Measurements from ENCODE around the gene TMEM119.
A peak's percentile ranks its signal among the peaks of the same experiment; 100 is the strongest.

The TMEM119 gene

DNA sequence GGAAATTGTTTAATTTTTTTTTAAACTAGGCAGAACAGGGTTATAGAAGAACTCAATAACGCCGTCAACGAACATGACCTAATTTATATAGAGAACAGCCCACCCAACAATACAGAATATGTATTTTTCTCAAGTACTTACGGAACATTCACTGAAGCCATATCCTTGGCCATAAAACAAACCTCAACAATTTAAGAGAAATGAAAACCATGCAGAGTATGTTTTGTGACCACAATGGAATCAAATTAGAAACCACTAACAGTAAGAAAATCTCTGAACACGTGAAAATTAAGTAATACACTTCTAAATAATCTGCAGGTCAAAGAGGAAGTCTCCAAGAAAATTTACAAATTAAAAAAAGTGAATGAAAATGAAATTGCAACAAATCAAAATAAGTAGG is 46.3 kb downstream of the TMEM119 start:
- Histone ChIP-seq H3K27me3 (ENCODE audit: insufficient read depth, poor library complexity, severe bottlenecking) (no peaks in the 10 kb centered on the region), H3K27ac (replicated peaks) (no peak overlapping the region), H3K4me3 (replicated peaks; ENCODE audit: insufficient read depth, low read length) (no peak overlapping the region)
- DNase-seq (ENCODE audit: low read depth in 1 of 2, low spot score in 1 of 2): no peak
- TF ChIP-seq GABPA (IDR thresholded peaks at IDR 0.05; ENCODE audit: low read depth) (no peak), POLR2AphosphoS5 (IDR thresholded peaks at IDR 0.05; ENCODE audit: low read depth) (no peak), SPI1 (IDR thresholded peaks at IDR 0.05; ENCODE audit: borderline replicate concordance, low read depth) (peak; percentile 22; the same call in 1 of the 2 replicates)
- TF ChIP-seq, protein P1, sequence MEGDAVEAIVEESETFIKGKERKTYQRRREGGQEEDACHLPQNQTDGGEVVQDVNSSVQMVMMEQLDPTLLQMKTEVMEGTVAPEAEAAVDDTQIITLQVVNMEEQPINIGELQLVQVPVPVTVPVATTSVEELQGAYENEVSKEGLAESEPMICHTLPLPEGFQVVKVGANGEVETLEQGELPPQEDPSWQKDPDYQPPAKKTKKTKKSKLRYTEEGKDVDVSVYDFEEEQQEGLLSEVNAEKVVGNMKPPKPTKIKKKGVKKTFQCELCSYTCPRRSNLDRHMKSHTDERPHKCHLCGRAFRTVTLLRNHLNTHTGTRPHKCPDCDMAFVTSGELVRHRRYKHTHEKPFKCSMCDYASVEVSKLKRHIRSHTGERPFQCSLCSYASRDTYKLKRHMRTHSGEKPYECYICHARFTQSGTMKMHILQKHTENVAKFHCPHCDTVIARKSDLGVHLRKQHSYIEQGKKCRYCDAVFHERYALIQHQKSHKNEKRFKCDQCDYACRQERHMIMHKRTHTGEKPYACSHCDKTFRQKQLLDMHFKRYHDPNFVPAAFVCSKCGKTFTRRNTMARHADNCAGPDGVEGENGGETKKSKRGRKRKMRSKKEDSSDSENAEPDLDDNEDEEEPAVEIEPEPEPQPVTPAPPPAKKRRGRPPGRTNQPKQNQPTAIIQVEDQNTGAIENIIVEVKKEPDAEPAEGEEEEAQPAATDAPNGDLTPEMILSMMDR (IDR thresholded peaks at IDR 0.05; ENCODE audit: insufficient read depth, low read length): no peak
- TF ChIP-seq, protein P2, sequence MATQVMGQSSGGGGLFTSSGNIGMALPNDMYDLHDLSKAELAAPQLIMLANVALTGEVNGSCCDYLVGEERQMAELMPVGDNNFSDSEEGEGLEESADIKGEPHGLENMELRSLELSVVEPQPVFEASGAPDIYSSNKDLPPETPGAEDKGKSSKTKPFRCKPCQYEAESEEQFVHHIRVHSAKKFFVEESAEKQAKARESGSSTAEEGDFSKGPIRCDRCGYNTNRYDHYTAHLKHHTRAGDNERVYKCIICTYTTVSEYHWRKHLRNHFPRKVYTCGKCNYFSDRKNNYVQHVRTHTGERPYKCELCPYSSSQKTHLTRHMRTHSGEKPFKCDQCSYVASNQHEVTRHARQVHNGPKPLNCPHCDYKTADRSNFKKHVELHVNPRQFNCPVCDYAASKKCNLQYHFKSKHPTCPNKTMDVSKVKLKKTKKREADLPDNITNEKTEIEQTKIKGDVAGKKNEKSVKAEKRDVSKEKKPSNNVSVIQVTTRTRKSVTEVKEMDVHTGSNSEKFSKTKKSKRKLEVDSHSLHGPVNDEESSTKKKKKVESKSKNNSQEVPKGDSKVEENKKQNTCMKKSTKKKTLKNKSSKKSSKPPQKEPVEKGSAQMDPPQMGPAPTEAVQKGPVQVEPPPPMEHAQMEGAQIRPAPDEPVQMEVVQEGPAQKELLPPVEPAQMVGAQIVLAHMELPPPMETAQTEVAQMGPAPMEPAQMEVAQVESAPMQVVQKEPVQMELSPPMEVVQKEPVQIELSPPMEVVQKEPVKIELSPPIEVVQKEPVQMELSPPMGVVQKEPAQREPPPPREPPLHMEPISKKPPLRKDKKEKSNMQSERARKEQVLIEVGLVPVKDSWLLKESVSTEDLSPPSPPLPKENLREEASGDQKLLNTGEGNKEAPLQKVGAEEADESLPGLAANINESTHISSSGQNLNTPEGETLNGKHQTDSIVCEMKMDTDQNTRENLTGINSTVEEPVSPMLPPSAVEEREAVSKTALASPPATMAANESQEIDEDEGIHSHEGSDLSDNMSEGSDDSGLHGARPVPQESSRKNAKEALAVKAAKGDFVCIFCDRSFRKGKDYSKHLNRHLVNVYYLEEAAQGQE (IDR thresholded peaks at IDR 0.05; ENCODE audit: insufficient replicate concordance, low read depth): no peak

DNA sequence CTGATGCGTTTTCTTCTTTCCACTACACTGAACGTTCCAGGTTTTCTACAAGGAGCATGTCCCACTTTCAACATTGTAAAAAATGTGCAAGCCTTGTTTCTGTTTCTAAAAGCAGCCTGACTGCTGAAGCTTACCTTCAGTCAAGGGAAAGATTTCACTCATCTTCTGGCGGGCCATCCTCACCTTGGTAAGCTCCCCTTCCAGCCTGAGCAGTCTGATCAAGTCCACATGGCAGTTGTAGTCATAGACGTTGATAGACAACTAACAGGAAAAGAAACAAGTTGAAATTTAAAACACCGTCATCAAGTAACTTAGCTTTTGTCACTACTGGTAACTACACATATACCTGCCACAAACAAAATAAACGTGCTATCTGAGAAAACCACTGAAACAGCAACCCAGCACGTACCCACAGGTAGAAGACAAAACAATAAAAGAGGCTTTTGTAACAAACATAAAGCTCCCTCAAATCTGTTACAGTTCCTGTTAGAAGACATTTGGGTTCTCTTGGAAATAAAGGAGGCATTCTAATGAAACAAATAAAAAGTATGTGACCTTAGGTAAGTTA is 48.8 kb downstream of the TMEM119 start:
- DNase-seq (ENCODE audit: low read depth in 1 of 2, low spot score in 1 of 2): no peak
- TF ChIP-seq GABPA (IDR thresholded peaks at IDR 0.05; ENCODE audit: low read depth): no peak
- TF ChIP-seq SPI1 (IDR thresholded peaks at IDR 0.05; ENCODE audit: borderline replicate concordance, low read depth): no peak
- TF ChIP-seq, protein P2 (IDR thresholded peaks at IDR 0.05; ENCODE audit: insufficient replicate concordance, low read depth): no peak
- TF ChIP-seq, protein P1 (IDR thresholded peaks at IDR 0.05; ENCODE audit: insufficient read depth, low read length): no peak
- TF ChIP-seq POLR2AphosphoS5 (IDR thresholded peaks at IDR 0.05; ENCODE audit: low read depth): no peak
- H3K27ac ChIP-seq (replicated peaks): no peak overlapping the region
- H3K4me3 ChIP-seq (replicated peaks; ENCODE audit: insufficient read depth, low read length): no peak overlapping the region
- no peaks in the 10 kb centered on the region for H3K27me3 ChIP-seq (ENCODE audit: insufficient read depth, poor library complexity, severe bottlenecking)

DNA sequence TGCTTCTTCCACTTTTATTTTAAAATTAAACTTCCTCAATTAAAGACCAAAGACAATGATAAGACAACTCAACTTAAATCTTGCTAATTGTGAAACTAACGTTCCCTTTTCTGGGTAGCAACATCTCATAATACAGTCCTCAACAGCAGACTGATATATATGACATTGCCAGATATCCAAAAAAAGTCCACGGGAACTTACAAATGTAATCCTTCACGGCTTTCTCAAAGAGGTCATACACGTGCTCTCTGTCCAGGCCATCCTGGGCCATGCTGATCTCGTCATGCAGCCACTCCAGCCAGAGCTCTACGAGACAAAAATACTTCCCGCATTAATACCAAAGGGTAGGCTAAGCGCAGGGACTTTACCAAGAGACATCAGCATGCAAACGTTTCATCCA is 50.2 kb downstream of the TMEM119 start:
- TF ChIP-seq SPI1 (IDR thresholded peaks at IDR 0.05; ENCODE audit: borderline replicate concordance, low read depth) (no peak), GABPA (IDR thresholded peaks at IDR 0.05; ENCODE audit: low read depth) (no peak), POLR2AphosphoS5 (IDR thresholded peaks at IDR 0.05; ENCODE audit: low read depth) (no peak)
- TF ChIP-seq, protein P1 (IDR thresholded peaks at IDR 0.05; ENCODE audit: insufficient read depth, low read length): no peak
- TF ChIP-seq, protein P2 (IDR thresholded peaks at IDR 0.05; ENCODE audit: insufficient replicate concordance, low read depth): no peak
- Histone ChIP-seq H3K4me3 (replicated peaks; ENCODE audit: insufficient read depth, low read length) (no peak overlapping the region), H3K27me3 (ENCODE audit: insufficient read depth, poor library complexity, severe bottlenecking) (no peaks in the 10 kb centered on the region), H3K27ac (replicated peaks) (no peak overlapping the region; the same call in 1 of the 2 replicates)
- DNase-seq (ENCODE audit: low read depth in 1 of 2, low spot score in 1 of 2): no peak
